ENCODE data around the gene PLCD3.
"Not testable (repeated sequence)": the region's sequence is repeated elsewhere in the genome, so short reads cannot be mapped to it uniquely, and the experiment has no call there.

The PLCD3 gene

DNA sequence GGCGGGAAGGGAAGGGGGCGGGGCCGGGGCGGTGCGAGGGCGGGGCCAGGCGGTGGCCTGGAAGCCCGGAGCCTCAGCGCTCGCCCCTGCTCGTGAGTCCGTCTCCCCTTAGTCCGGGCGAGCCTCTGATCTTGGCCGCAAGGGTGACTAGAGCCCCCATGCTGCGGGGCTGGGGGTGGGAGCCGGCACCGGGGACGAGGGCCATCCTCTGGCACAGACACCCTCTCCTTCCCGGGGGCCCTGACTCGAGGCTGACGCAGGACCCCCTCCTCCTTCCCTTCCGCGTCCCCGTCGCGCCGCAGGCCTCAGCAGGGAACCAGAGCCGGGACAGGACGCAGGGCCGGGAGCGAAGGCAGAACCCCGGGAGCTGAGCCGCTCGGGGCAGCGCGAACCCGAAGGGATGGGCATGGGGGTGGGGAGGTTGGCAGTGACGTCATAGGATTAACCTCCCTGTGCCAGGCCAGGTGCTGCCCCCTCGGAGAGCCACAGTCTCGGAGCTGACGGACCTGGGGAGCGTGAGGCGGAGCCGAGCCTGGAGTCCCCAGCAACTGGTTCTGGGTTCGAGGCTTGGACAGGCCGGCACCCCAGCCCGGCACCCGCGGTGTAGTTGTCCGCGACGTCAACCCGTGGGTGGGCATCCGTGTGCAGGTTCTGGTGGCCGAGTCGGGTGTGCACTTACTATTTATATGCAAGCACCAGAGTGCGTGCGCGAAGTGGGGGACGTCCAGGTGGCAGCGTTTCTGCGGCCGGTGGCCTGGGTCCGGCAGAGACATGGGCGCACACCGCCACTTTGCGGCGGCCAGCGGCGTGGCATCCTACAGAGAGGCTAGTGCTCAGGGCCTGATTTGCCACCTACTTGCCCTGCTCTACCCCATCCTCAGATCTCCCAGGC lies 503 bp upstream of the PLCD3 start:
- DNase-seq, result peak; percentile 80

DNA sequence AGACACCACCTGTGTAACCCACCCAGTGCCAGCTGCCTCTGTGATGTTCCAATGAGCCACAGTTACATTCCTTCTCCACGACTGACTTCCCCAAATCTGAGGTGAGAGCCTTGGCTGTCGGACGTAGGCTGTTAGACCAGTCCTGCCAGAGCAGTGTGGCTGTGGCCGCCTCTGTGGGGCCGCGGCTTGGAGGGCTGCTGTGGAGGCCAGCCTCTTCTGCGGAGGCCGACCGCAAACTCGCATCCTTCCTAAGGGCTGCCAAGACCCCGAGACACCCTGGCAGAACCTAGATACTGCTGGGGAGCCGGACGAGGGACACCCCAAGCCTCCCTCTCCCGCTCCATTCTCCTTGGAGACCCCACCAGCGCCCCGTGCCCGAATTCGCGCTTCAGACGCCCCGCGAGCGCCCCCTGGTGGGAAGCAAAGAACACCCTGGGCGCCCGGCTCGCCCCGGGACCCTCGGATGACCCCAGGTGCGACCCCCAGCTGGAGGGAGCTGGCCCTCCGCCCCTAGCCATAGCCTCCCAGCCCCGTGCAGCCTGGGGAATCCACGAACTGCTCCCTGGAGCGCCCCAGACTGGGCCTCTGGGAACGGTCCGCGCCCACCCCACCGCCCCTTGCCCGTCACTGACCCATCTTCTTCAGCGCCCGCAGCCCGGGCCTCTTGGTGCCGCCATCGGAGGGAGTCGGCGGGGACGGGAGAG lies 547 bp downstream of the PLCD3 start:
- peak; percentile 48 for DNase-seq

DNA sequence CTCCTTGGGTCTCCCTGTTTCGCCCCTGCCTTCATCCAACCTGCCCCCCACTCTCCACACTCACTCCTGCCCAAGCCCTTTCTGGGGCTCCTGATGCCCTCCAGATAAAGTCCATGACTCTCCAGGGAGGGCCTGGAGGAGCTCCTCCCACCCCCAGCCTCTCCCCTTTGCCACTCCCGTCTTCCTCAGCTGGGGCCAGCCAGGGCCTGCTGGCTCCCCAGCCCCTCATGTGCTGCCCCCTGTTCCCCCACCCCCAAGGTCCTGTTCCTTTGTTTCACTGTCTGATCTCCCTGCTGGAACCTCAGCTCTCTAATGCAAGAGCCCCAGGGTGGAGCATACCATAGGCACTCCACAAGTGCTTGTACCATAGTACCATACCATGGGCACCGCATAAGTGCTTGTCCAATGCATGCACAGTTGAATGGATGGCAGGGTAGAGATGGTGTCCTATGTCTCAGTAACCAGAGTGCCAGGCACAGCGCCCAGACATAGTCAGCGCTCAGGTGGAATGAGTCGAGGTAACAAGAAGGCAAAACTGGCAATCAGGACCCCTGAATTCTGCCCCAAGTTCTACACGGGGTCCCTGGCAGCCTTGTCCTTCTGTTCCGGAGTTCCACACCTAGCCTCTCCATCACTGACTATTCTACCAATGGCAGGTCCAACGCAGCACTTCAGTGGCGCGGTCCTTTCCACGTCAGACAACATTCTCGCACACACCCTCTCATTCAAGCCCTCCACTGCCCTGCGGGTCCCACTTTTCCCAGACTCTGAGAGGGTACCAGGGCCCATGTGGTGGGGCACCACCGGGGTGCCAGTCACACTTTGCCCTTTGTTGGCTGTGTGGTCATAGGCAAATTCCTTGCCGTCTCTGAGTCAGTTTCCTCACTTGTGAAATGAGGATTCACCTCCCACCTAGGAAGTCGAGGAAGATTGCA lies 1.4 kb downstream of the PLCD3 start:
- no peak for DNase-seq

DNA sequence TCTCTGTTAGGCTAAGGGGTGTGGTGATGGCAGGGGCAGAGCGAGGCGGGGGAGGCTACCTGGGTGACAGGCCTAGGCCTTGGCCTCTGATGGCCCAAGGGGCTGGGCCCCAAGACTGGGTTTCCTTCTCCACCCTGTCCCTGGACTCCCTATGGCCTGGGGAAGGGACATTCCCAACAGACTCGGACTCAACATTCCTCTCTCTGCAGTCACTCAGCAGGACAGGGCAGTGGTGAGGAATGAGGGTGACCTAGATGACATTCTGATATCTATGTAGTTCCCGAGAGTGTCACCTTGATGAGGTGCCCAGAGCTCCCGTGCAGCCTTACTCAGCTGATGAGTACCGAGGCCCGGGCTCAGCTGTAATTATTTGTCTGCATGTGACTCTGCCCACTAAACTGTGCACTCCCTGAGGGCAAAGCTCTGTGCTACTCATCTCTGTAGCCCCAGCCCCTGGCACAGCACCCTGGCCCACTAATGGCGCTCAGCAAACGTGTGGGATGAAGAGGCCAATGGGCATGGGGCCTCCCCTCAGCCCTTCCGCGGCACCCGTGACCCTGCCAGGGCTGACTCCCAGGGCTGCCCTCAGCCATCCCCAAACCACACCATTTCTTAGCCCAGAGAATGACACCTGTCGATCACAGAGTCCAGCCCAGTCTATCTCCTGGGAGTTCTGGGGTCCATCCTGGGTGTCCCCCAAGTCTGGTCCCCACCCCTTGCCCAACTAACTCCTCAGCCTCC lies 2.2 kb downstream of the PLCD3 start:
- DNase-seq, result no peak

DNA sequence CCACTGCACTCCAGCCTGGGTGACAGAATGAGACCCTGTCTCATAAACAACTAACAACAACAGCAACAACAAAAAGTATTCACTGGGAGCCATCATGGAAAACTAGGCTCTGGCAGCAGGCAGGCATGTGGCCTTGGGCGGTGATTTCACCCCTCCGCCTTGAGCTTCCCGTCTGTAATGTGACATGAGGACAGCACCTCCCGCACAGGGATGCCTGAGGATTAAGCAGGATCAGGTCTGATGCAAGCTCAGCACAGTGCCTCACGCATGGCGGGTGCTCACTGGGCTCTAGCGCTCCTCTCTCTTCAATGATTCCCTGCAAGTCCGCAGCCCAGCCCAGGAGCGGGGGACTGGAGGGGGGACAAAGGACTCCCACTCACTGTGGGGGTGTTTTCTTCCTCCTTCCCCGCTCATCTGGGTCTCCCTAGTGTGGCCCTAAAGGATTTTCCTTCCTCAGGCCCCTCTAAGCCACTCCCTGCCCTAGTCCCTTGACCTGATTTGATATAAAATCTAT lies 2.8 kb downstream of the PLCD3 start:
- DNase-seq, result no peak

DNA sequence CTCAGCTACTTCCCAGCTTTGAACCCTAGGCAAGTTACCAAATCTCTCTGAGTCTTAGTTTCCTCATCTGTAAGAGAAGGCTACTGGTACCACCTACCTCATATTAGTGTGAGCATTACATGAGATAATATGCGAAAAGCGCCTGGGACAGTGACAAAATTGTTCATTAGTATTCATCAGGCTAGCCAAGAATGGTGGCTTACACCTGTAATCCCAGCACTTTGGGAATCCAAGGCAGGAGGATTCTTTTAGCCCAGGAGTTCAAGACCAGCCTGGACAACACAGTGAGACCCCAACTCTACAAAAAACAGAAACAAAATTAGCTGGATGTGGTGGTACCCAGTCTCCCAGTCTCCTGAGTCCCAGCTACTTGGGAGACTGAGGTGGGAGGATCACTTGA lies 3.3 kb downstream of the PLCD3 start:
- DNase-seq, result no peak

DNA sequence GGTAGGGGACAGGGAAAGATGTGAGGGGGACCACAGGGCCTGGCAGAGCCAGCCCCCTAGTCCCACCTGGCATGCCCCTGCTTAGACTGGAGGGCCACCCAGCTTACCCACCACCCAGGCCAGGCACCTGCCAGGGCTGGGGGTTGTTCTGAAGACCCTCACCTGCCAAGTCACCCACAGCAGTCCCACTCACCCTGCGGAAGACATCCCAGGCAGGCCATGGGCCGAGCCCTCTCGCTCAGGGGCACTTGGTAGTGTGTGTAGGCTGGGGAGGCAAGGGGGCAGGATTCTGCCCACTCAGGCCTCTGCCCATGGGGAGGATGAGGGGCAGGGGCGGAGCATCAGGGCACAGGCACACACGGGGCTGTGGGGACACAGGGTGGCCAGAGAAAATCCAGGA lies 4.0 kb downstream of the PLCD3 start:
- no peak for DNase-seq

DNA sequence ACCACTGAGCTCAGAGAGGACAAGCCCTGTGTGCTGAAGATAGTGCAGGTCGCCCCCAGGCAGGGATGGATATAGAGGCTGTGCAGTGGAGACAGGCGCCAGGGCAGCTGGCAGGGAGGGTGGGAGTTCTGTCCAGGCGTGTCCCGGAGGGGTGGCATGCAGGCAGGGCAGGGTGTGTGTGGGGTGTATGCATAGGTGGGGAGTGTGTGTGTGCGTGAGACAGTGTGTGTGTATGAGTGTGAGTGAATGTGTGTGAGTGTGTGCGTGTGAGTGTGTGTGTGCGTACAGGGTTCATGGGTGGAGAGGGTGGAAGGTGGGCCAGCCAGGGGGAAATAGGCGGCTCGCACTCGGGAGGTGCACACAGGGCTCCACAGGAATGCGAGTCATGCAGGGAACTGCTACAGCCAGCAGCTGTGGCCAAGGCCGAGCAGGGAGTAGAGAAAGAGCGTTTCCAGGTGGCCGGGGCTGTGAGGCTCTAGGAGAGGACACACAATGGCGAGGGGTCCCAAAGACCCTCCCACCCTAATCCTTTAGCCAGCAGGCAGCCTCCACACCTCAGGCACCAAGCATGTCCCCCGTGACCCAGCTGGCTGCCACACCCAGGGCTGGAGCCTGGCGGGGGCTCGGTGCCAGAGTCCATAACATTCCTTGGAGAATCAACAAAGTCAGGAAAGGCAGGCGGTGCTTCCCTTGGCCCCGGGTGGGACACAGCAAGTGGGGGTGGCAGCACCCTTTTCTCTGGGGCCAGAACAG lies 4.6 kb downstream of the PLCD3 start:
- no peak for DNase-seq

DNA sequence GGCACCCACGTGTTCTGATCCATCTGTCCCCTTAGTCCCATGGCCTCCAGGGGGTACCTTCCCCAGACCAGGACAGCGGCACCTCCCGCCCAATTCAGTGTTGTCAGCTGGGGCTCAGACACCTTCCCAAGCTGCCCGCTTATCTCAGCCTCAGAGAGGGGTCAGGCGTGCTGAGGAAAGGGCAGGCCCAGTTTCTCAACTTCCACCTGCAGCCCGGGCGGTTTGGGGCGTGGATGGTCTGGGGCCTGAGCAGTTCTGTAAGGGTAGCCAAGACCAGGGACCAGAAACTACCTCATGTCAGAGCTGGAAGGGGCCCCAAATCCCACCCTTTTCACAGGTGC lies 5.1 kb downstream of the PLCD3 start:
- no peak for DNase-seq

DNA sequence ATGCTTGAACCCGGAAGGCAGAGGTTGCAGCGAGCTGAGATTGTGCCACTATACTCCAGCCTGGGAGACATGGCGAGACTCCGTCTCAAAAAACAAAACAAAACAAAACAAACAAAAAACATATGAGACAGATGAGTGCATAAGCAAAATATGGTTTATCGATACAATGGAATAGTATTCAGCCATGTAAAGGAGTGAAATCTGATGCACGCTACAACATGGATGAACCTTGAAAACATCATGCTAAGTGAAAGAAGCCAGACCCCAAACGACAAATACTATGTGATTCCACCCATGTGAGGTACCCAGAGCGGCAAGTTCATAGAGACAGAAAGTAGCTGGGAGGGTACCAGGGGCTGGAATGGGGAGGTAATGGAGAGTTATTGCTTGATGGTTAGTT lies 6.8 kb downstream of the PLCD3 start:
- DNase-seq, result no peak

DNA sequence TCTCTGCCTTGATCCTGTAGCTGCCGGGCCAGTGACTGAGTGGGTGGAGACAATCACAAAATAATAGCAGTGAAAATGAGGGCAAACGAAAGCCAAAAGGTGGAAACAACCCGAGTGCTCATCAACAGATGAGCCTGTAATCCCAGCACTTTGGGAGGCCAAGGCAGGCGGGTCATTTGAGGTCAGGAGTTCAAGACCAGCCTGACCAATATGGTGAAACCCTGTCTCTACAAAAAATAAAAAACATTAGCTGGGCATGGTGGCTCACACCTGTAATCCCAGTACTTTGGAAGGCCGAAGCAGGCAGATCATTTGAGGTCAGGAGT lies 7.6 kb downstream of the PLCD3 start:
- not testable (repeated sequence) for DNase-seq

DNA sequence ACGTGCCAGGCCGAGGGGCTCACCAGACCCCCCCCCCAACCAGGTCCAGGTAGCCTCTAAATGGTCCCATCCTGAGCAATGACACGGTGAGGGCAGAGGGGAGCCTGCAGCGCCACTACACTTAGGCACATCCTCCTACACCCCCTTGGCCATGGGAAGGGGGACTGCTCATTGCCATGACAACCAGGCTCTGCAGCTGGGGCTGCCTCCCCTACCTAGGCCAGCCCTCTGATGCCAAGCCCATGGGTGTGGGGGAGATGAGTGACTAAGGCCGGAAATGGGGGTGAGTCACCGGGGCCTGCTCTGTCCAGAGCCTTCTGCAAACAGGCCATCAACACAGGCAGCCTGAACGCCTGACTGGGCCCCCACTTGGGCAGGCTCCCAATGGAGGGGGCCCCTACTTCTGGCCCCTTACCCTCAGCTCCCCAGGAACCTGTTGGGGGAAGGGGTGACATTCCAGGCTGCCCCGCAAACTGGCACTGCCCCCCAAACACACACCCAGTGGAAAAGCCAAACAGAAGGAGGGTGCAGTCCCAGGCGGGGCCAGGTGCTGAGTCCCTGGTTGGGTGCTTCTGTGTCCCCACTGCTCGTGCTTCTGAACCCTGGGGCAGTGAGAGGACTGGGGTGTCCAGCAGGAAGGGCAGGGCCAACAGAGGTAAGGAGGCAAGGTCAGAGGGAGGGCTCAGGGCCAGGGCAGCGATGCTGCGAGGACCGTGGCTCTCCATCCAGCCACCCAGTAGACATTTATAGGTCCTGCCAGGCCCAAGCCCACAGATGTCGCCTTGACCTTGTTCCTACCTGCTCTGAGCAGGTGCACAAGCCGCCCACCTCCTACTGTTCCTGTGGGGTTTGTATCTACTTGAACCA lies 8.2 kb downstream of the PLCD3 start:
- DNase-seq, result peak; percentile 54

DNA sequence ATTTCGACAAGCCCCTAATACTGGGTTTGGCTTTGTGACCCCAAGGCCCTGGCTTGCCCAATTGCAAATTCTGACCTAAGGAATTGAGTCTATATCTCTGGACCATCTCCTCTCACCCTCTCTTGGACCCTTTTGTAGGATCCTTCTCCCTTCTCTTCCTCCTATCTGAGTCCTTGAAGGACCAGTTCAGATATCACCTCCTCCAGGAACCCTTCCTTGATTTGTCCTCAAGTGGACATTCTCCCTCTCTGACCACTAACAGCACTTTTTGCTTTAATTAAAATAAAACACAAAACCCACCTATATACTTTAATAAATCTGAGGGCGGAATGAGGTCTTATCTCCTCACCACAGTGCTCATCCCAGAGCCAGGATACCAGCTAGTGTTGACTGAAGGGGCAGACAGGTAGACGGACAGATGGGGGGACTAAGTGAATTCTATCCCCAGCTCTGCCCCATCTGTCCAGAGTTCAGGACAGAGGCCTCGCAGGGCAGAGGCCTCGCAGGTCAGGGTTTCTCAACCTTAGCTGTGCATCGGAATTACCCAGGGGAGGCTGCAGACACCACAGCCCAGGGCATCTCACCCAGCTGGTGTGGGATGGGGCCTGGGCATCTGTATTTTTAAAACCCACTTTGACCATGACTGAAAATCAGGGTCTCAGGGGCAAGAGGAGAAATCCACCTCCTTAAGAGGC lies 9.1 kb downstream of the PLCD3 start:
- DNase-seq, result no peak

DNA sequence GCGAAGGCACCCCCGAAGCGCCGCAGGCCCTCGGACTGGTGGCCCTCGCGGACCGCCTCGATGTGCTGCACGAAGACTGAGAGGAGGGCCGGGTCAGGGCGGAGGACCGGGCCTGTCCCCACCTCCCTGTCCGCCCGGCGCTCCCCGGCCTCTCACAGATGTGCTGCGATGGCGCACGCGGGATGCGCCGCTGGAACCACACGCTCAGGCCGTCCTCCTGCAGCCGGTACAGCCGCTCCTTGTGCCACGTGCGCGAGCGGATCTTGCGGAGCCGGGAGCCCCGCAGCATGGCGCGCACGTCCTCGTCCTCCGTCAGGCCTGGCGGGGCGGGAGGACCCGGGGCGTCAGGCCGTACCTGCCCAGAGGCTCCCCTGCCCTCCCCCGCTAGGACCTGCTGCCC lies 11.3 kb downstream of the PLCD3 start:
- no peak for DNase-seq

DNA sequence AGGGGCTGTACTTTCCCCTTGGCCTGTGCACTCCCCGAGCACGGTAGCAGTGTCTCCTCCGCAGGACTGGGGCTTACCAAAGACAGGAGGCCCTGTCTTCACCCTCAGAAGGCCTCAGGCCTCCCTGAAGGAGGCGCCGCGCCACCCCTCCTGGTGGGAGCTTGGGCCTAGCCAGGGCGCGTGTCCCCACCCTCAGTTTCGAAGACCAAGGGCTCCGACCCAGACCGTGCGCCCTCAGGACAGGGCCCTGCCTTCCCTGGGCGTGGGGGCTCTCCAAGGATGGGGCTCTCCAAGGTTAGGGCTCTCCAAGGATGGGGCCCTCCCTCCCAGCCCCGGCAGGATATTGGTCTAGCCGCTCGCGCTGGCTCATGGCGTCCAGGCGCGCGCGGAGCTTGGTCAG lies 11.8 kb downstream of the PLCD3 start:
- DNase-seq, result no peak

DNA sequence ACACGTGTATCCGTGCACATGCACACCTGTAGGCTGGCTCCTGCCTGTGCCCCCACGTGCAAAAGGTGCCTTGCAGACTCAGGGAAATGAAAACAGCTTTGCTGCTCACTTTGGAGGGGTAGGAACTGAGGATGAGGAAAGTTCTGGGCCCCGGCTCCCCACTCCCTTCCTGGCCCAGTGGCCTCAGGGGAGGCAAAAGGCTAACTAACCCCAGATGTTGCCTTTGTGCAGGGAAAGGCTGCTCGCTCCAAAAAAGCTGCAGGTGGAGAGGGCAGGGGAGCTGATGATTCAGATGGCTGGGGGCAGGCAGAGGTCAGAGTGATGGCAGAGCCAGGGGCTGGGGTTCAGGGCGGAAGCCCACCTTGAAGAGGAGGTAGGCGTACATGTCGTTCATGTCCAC lies 12.4 kb downstream of the PLCD3 start:
- DNase-seq, result no peak

DNA sequence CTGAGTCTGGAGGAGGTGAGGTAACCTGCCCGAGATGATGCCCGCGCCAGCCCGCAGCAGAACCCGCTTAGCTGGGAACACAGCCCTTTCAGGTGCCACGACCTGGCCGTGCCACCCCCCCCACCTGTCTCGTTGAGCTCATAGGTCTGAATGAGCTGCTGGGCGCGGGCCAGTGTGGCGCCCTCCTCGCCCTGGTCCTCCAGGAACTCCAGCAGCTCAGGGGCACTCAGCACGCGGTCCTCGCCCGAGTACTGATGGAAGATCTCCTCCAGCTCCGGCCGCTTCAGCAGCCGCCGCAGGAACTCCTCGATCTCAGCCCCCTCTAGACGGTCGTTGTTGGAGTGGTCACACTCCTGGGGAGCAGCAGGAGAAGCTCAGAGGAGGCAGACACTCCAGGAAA lies 13.6 kb downstream of the PLCD3 start:
- no peak for DNase-seq

DNA sequence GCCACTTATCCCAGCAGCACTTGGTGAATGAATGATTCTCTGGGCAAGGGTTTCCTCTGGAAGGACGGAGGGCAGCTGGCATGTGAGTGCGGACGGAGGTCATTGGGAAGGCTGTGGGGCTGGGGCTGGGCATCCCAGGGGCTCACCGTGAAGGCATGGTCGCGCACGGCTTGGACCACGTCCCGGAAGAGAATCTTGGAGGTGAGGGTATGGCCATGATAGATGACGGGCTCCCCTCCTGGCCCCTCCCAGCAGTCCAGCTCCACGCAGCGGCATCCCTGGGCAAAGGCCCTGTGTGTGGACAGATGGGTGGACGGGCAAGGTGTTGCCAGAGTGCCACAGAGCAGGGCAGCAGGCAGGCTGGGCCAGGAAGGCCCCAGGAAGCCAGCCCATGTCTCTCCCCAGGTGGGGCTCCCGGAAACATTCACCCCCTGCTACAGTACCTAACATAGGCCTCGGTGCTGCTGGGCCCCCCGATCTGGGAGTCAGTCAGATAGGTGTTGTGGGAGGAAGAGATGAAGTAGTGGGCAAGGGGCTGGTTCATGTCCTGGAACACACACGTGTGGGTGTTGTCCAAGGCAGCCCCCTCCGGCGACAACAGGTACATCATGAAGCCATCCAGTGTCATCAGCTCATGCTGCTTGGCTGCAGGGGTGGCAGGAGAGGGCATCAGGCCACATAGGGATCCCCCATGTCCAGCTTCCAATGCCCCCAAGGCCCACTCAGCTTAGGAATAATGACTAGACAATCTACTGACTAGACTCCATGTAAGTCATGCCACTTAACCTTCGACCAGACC lies 14.3 kb downstream of the PLCD3 start:
- DNase-seq, result no peak

DNA sequence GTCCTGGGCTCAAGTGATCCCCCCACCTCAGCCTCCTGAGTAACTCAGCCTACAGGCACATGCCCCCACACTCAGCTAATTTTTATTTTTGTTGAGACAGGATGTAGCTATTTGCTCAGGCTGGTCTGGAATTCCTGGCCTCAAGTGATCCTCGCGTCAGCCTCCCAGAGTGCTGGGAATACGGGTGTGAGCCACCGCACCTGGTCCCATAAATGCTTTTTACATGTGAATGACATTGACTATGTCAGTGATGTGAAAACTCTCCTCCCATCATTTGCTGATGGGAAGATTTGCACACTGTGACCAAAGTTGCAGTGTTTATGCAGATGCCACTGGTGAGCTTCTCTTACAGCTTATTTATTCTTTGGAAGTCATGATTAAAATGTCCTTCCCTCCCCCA lies 15.0 kb downstream of the PLCD3 start:
- no peak for DNase-seq

All from activated CD4-positive, alpha-beta T cell treated with anti-CD3 and anti-CD28 coated beads, Interleukin-2, Interleukin-6, amounts not matched to agents 100 ng/mL and 50 ng/mL, durations not matched to agents 16 hours and 8 hours (primary cell).